Globus pallidus (tissue), 1 donor: Measurements from ENCODE around the gene COBL.
"Not testable (repeated sequence)": the region's sequence is repeated elsewhere in the genome, so short reads cannot be mapped to it uniquely, and the experiment has no call there.

ENCODE experiments used
- DNase-seq: peaks from one replicate; pipeline ENCODE4 v3.0.0-alpha.2; 2015; ENCODE audit warnings: low spot score

Gene COBL

GRCh38 chr7:51230723-51231122, 85.9 kb downstream of the COBL start:
- no peak for DNase-seq

GRCh38 chr7:51230324-51230625, 86.3 kb downstream of the COBL start:
- no peak for DNase-seq

GRCh38 chr7:51229620-51230323, 86.8 kb downstream of the COBL start:
- DNase-seq: peak; percentile 67

- DNase-seq: peak; percentile 73
Measured at GRCh38 chr7:51229106-51229537, 87.5 kb downstream of the COBL start.

- DNase-seq: no peak
Measured at GRCh38 chr7:51228386-51228958, 88.1 kb downstream of the COBL start.

GRCh38 chr7:51227861-51228260, 88.7 kb downstream of the COBL start:
- no peak for DNase-seq

GRCh38 chr7:51226916-51227535, 89.6 kb downstream of the COBL start:
- no peak for DNase-seq

GRCh38 chr7:51226063-51226755, 90.4 kb downstream of the COBL start:
- no peak for DNase-seq

- peak; percentile 51 for DNase-seq
Measured at GRCh38 chr7:51224811-51225595, 91.6 kb downstream of the COBL start.

GRCh38 chr7:51223505-51223904, 93.1 kb downstream of the COBL start:
- DNase-seq: no peak

GRCh38 chr7:51222916-51223315, 93.7 kb downstream of the COBL start:
- DNase-seq: no peak

- no peak for DNase-seq
Measured at GRCh38 chr7:51220226-51220625, 96.4 kb downstream of the COBL start.

- no peak for DNase-seq
Measured at GRCh38 chr7:51219261-51219988, 97.2 kb downstream of the COBL start.

- DNase-seq: no peak
Measured at GRCh38 chr7:51217804-51218203, 98.8 kb downstream of the COBL start.

GRCh38 chr7:51214098-51214497, 102.5 kb downstream of the COBL start:
- DNase-seq: no peak

- no peak for DNase-seq
Measured at GRCh38 chr7:51213618-51214017, 103.0 kb downstream of the COBL start.

- no peak for DNase-seq
Measured at GRCh38 chr7:51210766-51211165, 105.8 kb downstream of the COBL start.

GRCh38 chr7:51209426-51209825, 107.2 kb downstream of the COBL start:
- DNase-seq: no peak

GRCh38 chr7:51208125-51208524, 108.5 kb downstream of the COBL start:
- DNase-seq: not testable (repeated sequence)

- DNase-seq: no peak
Measured at GRCh38 chr7:51198654-51199053, 118.0 kb downstream of the COBL start.

- no peak for DNase-seq
Measured at GRCh38 chr7:51190969-51191368, 125.6 kb downstream of the COBL start.

- no peak for DNase-seq
Measured at GRCh38 chr7:51189777-51190176, 126.8 kb downstream of the COBL start.
